Stimulated activated CD8-positive, alpha-beta memory T cell treated with anti-CD3 and anti-CD28 coated beads, Interleukin-12 subunit alpha, Interleukin-12 subunit beta, amount 100 ng/mL, for 1 hour (primary cell): ENCODE measurements around the gene NCL.
A peak's percentile ranks its signal among the peaks of the same experiment; 100 is the strongest.

Source experiments
- DNase-seq: peaks from one replicate; pipeline ENCODE4 v3.0.0-alpha.2; 2020; ENCODE audit warnings: low read depth

Gene NCL

GRCh38 chr2:231463698-231464575, at the start of gene NCL:
Gene NCL, minus strand, starts transcription at chr2:231464484. Its CDS starts 131 bp downstream, at chr2:231464353.
- peak; percentile 67 for DNase-seq

DNA sequence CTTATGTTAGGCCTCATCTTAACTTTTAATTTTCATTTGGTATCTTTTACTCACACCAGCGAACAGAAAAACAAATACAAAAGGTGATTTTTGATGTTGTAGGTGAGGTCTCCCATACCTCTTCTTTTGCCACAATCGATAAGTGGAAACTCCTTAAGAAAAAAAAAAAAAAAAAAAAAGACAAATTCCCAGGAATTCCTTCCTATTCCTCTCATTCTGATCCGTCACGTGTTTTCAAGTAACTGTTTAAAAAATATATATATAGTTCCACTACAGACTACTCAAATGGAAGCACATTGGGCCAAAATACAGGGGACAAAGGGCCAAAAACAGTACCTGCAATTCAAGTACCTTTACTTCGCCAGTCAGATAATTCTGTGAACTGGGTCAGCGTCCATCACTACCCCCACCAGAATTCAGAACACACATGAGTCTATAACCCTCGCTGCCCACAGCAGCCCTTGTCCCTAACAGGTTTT, 49.5 kb upstream of the NCL start:
- DNase-seq: no peak

GRCh38 chr2:231512222-231512621, 47.9 kb upstream of the NCL start:
- DNase-seq: no peak

DNA sequence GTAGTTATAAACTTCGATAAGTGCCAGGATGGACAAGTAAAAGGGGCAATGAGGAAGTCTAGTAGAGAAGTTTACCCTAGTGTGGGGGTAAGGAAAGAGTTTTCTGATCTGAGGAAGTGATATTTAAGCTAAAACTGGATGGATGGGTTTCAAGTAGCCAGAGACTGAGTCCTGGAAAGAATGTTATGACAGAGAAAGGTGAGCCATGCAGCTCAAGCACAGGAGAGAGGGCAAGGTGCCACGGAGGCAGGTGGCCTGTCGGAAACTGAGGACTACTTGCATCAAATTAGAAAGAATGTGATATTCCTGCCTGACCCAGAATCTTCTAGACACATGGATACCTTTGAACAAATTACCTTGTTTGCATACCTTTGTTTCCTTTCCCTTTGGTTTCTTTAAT, 39.5 kb upstream of the NCL start:
- DNase-seq: no peak

DNA sequence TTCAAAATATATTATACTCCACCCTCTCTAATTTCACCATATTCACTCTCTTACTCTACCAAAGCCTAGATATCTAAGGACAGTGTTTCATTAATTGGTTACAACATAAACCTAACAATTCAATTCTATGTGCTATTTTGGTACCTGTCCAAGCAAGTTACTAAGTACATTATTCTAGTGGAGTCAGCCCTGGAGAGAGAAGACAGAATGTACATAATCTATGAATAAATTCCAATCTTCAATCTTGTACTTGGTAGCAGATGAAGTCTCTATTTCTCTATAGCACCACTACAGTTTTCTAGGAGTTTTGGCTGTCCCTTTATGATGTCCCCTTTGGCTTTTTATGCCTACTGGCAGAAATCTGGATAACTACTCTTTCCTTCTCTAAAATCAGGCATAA, 38.3 kb upstream of the NCL start:
- no peak for DNase-seq

DNA sequence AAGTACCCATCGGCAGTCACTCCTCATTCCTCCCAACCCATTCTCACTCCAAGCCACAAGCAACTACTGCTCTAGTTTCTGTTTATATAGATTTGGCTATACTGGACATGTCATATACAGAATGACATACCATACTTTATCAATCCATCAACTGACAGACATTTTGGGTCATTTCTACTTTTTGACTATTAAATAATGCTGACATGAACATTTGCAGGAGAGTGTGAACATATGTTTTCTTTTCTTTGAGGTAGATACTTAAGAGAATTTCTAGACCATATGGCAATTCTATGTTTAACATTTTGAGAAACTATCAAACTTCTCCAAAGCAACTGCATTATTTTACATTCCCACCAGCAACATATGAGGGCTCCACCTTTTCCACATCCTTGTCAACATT, 33.4 kb upstream of the NCL start:
- no peak for DNase-seq

- DNase-seq: no peak
Observed at GRCh38 chr2:231494669-231495068, 30.4 kb upstream of the NCL start.

DNA sequence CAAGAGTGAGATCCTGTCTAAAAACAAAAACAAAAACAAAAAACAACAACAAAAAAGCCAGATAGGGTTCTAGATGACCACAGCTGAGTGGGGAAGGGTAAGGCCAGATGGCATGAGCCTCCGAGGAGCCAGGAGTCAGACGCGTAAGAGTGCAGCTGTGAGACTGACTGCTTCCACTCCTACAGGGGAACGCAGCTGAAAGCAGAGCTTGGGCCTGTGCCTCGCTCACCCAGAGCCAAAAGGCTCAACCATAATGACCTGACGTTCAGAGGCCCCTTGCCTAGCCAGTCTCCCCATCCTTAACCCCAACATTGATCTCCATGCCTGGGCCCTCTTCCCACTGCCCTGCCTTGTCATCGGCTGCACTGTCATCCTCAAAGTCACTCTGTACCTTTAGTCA, 26.5 kb upstream of the NCL start:
- DNase-seq: no peak

DNA sequence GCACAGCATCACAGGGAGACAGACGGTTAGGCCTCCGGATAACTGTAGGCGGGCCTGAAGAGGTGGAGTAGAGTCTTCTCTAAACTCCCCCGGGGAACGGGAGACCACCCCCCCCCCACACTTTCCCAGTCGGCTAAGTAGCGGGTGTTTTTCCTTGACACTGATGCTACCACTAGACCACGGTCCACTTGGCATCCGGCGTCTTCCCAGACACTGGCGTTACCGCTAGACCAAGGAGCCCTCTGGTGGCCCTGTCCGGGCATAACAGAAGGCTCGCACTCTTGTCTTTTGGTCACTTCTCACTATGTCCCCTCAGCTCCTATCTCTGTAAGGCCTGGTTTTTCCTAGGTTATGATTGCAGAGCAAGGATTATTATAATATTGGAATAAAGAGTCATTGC, 25.7 kb upstream of the NCL start:
- DNase-seq: no peak

- DNase-seq: no peak
Observed at GRCh38 chr2:231488331-231488730, 24.0 kb upstream of the NCL start.

DNA sequence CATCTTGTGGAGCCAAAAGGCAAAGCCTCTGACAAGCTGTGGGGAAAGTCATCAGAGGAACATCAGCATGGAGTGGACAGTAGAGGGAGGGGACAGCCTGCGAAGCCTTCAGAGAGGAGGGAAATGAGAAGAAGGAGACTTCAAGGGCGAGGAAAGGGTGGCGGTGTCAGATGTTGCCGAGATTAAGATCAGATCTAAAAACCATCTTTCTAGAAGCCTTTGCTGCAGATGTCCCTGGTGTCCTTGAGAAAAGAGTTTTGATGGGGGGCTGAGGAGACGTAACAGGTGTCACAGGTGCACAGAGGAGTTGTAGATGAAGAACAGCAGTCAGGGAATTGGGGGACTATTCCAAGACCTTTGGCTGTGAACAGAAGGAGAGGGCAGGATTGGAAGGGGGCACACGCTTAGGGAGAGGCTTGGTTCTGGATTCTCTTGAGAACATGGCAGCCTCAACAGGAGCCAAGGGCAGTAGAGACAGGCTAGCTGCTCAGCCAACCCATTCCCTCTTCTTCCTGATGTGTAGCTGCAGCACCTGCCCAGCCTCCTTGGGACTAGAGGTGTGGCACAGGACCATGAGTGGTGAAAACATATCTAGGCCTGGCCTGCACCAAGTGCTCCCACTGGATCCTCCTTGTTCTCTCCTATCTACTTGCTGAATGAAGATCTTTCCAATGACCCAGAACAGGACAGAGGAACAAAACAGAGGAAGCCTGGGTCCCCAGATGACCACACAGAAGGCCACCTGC, 22.7 kb upstream of the NCL start:
- DNase-seq: no peak

DNA sequence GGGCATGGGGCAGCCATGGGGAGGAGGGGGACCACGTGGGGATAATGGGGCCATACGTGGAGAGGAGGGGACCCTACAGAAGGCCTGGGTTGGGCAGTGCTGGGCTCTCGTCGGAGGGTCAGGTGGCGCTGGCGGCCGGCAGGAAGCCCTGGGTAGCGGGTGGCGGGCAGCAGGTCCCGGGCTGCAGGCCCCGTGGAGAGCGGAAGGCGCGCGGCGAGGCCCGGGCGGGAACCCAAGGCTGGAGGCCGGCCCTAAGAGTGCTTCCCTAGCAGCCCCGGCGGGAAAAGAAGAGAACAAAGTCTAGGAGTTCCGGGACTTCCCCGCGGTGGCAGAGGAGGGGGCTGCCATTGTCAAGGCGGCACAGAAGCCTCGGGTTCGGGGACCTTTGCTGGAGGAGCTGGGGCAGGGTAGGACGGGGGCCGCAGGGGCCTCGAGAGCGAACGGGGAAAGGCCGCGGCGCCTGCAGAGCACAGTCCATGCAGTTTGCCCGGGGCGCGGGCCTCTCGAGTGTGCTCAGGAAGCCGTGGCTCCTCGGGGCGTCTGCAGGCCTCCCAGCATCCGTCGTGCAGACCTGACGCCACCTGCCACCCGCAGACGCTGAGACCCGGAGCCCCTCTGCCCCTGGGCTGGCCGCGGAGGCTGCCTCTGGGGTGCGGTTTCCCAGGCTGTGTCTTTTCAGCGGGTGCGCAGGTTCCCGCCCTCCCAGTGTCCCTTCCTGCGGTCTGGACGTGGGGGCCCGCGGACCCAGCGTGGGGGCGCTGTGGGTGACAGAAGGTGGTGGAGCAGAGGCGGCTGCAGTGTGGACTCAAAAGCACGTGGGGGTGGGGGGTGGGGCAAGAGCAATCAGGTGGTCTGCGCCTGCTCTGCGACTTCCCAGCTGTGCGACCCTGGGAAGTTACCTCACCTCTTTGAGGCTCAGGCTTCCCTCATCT, 19.4 kb upstream of the NCL start:
- no peak for DNase-seq

- DNase-seq: peak; percentile 38
Observed at GRCh38 chr2:231482806-231483391, 18.6 kb upstream of the NCL start.

DNA sequence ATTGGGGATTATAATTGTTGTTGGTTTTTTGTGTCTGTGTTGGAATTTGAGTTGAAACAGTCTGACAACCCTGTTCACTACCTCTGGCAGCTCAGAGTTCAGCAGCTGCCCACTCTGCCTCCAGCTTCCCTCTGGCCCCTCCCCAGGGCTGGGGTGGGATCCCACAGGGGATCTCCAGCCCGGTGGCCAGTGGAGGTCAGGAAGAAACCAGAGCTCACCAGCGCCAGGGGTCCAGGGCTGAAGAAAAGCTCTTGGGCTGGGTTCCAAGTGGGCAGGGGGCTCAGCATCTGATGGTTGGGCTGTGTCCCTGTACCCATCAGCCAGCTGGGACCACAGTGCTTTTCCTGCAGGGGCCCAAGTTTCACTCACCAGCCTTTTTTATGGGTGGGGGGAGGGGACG, 16.5 kb upstream of the NCL start:
- no peak for DNase-seq

- no peak for DNase-seq
Observed at GRCh38 chr2:231479455-231479854, 15.2 kb upstream of the NCL start.

DNA sequence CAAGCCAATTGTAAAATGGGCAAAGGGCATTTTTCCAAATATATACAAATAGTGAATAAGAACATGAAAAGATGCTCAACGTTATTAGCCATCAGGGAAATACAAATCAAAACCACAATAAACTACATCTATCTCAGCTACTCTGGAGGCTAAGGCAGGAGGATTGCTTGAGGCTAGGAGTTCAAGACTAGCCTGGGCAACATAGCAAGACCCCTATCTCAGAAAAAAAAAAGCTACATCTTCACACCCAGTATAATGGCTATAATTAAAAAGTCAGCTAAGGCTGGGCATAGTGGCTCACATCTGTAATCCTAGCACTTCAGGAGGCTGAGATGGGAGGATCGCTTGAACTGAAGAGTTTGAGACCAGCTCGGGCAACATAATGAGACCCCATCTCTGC, 12.6 kb upstream of the NCL start:
- DNase-seq: no peak

DNA sequence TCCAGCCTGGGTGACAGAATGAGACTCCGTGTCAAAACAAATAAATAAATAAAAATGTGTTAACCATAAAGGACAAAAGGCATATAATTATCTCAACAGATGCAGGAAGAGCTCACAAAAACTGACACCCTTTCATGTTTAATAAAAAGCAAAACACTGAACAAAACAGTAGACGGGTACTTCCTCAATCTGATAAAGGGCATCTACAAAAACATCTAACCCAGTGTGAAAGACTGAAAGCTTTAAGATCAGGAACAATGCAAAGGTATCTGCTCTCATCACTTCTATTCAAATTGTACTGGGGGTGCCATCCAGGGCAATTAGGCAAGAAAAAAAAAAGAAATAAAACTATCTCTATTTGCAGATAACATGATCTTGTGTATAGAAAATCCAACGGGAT, 11.7 kb upstream of the NCL start:
- no peak for DNase-seq

DNA sequence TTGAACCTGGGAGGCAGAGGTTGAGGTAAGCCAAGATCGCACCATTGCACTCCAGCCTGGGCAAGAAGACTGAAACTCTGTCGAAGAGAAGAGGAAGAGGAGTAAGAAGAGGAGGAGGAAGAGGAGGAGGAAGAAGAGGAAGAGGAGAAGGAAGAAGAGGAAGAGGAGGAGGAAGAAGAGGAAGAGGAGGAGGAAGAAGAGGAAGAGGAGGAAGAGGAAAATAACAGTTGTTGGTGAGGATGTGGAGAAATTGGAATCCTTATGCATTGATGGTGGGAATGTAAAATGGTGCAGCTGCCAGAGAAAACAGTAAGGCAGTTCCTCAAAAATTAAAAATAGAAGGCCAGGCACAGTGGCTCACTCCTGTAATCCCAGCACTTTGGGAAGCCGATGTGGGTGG, 8.5 kb upstream of the NCL start:
- no peak for DNase-seq

DNA sequence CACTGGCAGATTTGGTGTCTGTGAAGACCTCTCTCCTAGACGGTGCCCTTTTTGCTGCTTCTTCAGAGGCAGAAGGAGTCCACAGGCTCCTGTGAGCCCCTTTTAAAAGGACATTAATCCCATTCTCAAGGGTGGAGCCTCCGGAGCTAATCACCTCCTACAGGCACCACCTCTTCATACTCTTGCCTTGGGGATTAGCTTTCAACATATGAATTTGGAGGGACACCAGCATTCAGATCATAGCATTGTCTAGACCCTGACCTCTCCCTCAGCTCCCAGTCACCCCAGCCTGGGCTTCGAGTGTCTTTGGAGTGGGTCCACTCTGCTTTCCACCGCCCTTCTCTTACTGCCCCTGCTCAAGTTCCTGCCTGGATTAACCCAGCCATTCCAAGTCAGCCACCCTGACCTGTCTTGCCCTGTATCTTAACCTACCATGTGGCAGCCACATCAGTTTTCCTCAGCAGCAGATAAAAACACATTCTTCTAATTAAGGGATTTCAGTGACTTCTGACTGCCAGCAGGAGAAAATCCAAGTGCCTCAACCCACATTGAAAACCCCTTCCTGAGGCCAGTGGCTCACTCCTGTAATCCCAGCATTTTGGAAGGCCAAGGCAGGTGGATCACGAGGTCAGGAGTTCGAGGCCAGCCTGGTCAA, 6.1 kb upstream of the NCL start:
- DNase-seq: no peak

DNA sequence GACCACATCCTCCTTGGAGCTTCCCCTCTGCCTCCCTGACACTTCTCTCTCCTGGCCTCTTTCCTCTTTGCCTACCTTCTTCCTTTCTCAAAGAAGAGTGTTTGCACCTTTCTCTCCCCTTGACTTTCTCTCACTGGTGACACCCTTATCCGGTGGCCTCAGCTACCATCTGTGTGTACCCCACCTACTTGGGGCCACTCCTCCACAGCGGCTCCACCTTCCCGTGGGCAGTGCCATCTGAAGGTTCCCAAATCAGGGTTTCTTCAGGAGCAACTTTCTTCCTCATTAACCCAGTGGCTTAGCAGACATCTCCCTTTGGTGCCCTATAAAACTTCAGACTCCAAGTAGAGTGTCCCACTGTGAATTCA, 5.3 kb upstream of the NCL start:
- no peak for DNase-seq
